IMR-90 (cell line): ENCODE results near the gene POLR1D.

Experiments
- BHLHE40 ChIP-seq: fragments of 150-350 bp; IDR thresholded peaks from 2 replicates; pipeline ENCODE4 v1.6.1; 2016; ENCODE audit warnings: mild to moderate bottlenecking, low read depth, low read length
- CEBPB ChIP-seq: IDR thresholded peaks from 2 replicates; pipeline ENCODE4 v1.6.1; 2012; ENCODE audit warnings: low read depth, low read length, improper control_type of control experiment
- CTCF ChIP-seq: conservative IDR thresholded peaks from 2 replicates; pipeline ENCODE4 v1.5.1; 2012; ENCODE audit warnings: mild to moderate bottlenecking, low read depth, low read length, improper control_type of control experiment
- ELK1 ChIP-seq: fragments of 150-350 bp; IDR thresholded peaks from 2 replicates; pipeline ENCODE4 v1.6.1; 2016; ENCODE audit warnings: low read depth, mild to moderate bottlenecking, low read length, moderate library complexity, borderline replicate concordance
- FOS ChIP-seq: fragments of 150-350 bp; IDR thresholded peaks from 2 replicates; pipeline ENCODE4 v1.6.1; 2016; ENCODE audit warnings: low read depth, low read length
- MAFK ChIP-seq: IDR thresholded peaks from 2 replicates; pipeline ENCODE4 v1.6.1; 2012; ENCODE audit warnings: low read depth, low read length, improper control_type of control experiment
- MAZ ChIP-seq: IDR thresholded peaks from 2 replicates; pipeline ENCODE4 v1.6.1; 2012; ENCODE audit warnings: low read depth, mild to moderate bottlenecking, low read length, improper control_type of control experiment, moderate library complexity, borderline replicate concordance
- MXI1 ChIP-seq: IDR thresholded peaks from 2 replicates; pipeline ENCODE4 v1.6.1; 2012; ENCODE audit warnings: low read depth, mild to moderate bottlenecking, low read length, moderate library complexity, borderline replicate concordance
- NFE2L2 ChIP-seq: fragments of 150-350 bp; IDR thresholded peaks from 2 replicates; pipeline ENCODE4 v1.6.1; 2016; ENCODE audit warnings: low read depth, mild to moderate bottlenecking, low read length
- POLR2A ChIP-seq: IDR thresholded peaks from 2 replicates; pipeline ENCODE4 v1.6.1; 2012; ENCODE audit warnings: mild to moderate bottlenecking, low read depth, low read length
- RAD21 ChIP-seq: IDR thresholded peaks from 2 replicates; pipeline ENCODE4 v1.6.1; 2012; ENCODE audit warnings: low read length, improper control_type of control experiment
- RFX5 ChIP-seq: IDR thresholded peaks from 2 replicates; pipeline ENCODE4 v1.8.0; 2012; ENCODE audit warnings: low read depth, mild to moderate bottlenecking, low read length, moderate library complexity
- SMC3 ChIP-seq: fragments of 150-350 bp; IDR thresholded peaks from 2 replicates; pipeline ENCODE4 v1.6.1; 2016; ENCODE audit warnings: low read depth, mild to moderate bottlenecking, antibody characterized with exemption, low read length, moderate library complexity
- USF2 ChIP-seq: fragments of 150-350 bp; IDR thresholded peaks from 2 replicates; pipeline ENCODE4 v1.6.1; 2017; ENCODE audit warnings: mild to moderate bottlenecking, antibody characterized with exemption, low read length, low read depth

GRCh38 chr13:27659145-27659865 lies 37.6 kb downstream of the POLR1D start:
- TF ChIP-seq CTCF = no peak
- TF ChIP-seq RAD21 = no peak
- TF ChIP-seq RFX5 = no peak
- no peak for TF ChIP-seq ELK1
- TF ChIP-seq SMC3 = no peak
- no peak for TF ChIP-seq CEBPB
- TF ChIP-seq POLR2A = no peak
- TF ChIP-seq FOS = no peak
- no peak for TF ChIP-seq MAZ
- TF ChIP-seq BHLHE40 = no peak
- TF ChIP-seq MAFK = no peak
- no peak for TF ChIP-seq MXI1
- TF ChIP-seq NFE2L2 = no peak
- TF ChIP-seq USF2 = no peak
